Colonic mucosa (tissue), 4 donors: ENCODE measurements around the gene S1PR5. TPM values are rescaled to one million over a fixed set of nuclear protein-coding genes. Genes with fewer than 3 reads are reported as not detected.

Experiments used
- DNase-seq: peaks from one replicate; pipeline ENCODE4 v3.0.0-alpha.2; 2020
- H3K27ac ChIP-seq: fragments of 200-600 bp; one replicate; pipeline ENCODE4 v1.8.0; 2021
- H3K27me3 ChIP-seq: fragments of 200-600 bp; one replicate; pipeline ENCODE4 v1.8.0; 2021
- H3K36me3 ChIP-seq: fragments of 200-600 bp; one replicate; pipeline ENCODE4 v1.8.0; 2021
- H3K4me1 ChIP-seq: fragments of 200-600 bp; one replicate; pipeline ENCODE4 v1.8.0; 2021; ENCODE audit warnings: mild to moderate bottlenecking
- H3K4me3 ChIP-seq: fragments of 200-600 bp; one replicate; pipeline ENCODE4 v1.8.0; 2021
- H3K9ac ChIP-seq, 2 donors: one replicate each; pipeline ENCODE4 v1.7.0; 2013; ENCODE audit warnings: control low read depth in 2 of 2, low read depth in 2 of 2, low read length in 2 of 2
- H3K9me3 ChIP-seq: fragments of 200-600 bp; one replicate; pipeline ENCODE4 v1.8.0; 2021
- CTCF ChIP-seq: fragments of 200-600 bp; IDR thresholded peaks from one replicate; pipeline ENCODE4 v1.8.0; 2022; ENCODE audit warnings: antibody characterized with exemption, mild to moderate bottlenecking
- intact Hi-C: fragments of 100-400 bp; cut with DNase I; formaldehyde crosslinking; loops from one replicate; pipeline ENCODE4 v1.14.1; 2022
- total RNA-seq, 2 donors: library from RNA; stranded (reverse); fragmentation: NEBNext Ultra II Directional in 1 of 2; extraction: Animal tissue kit (Norgen Biotek cat#: 25700) in 1 of 2; gene quantifications; one replicate each; pipeline ENCODE4 v1.2.1, GENCODE V29; 2021
- donor health status: healthy.
- donor health status: DM: no; HTN: no; CAD: no.
- donor health status: DM: no; HTN: no; CAD: no.

The S1PR5 gene
- total RNA-seq, 2 donors from 2014 or later, result not detected

DNA sequence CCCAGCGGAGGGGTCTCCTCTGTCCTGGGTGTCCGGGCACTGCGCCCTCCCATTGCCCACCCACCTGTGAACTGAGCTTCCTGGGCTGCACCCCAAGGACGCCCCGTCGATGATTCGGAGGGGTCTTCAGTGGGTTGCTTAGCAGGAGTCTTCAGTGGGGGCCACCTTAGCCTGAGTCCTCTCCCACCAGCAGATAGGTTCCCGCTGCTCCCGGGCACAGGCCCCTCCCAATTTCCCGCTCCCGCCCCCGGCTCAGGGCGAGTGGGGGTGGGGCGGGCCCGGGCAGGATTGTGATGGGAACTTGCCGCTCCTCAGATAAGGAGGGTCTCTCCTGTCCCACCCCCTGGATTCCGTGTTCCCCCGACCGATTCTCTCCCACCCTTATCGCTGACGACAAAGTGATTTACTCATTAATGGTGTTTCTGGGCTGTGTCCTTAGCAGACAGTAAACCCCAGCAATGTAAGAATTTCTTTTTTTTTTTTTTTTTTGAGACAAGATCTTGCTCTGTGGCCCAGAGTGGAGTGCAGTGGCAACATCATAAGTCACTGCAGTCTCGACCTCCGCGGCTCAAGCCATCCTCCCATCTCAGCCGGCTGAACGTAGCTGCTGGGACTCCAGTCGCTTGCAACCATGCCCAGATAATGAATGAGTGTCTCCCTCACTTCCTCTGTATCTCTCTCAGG is 655 bp upstream of the S1PR5 start:
- H3K27me3 ChIP-seq, result peaks cover 72% of the 10 kb centered on the region
- no peak overlapping the region for H3K9ac ChIP-seq
- no peaks in the 10 kb centered on the region for H3K36me3 ChIP-seq
- peak overlapping the region; percentile 11 for H3K4me3 ChIP-seq
- no peaks in the 10 kb centered on the region for H3K9me3 ChIP-seq
- intact Hi-C loops, result no loop called here
- no peak overlapping the region for H3K27ac ChIP-seq
- DNase-seq, result no peak
- TF ChIP-seq CTCF, result no peak
- H3K4me1 ChIP-seq, result no peaks in the 10 kb centered on the region

DNA sequence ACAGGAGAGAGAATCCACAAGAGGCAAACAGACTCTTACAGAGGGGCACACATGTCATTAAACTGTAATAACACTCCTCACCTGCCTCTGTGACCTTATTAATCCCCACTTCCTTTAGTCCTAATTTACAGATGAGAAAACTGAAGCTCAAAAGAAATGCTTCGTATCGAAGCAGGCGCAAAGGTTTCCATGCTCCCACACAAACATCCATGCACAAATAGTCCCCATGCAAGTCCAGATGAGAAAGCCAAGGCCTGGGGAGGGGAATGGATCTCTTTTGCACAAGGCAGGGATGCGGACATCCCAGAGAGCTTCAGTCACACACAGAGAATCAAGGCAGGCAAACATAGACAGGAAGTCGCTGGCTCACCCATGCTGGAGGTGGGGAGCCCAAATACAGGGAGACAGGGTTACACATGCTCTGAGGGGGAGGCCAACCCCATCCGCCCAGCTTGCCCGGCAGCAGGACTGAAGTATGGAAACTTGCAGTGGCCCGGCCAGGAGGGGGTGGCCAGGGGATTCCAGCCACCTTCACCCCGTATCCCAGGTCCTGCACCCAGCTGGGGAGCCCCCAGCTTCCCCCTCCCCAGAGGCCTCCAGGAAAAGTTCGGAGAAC is 468 bp downstream of the S1PR5 start:
- peak overlapping the region; percentile 11 for H3K4me3 ChIP-seq
- intact Hi-C loops, result no loop called here
- TF ChIP-seq CTCF, result no peak

DNA sequence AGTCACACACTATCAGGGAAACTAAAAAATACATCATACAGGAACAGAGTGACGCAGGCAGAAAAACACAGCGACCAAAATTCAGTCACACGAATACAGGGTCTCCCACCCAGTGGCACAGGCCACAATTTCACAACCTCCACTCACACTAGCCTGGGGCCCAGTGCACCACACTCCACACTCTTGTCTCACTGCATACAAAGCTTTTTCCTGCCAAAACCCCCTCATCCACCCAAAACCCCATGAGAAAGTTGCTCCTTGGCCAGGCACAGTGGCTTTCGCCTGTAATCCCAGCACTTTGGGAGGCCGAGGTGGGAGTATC is 1.2 kb downstream of the S1PR5 start:
- TF ChIP-seq CTCF, result no peak
- DNase-seq, result no peak
- Histone ChIP-seq H3K27ac (no peak overlapping the region), H3K4me3 (no peak overlapping the region), H3K36me3 (no peaks in the 10 kb centered on the region), H3K9me3 (no peaks in the 10 kb centered on the region), H3K4me1 (no peaks in the 10 kb centered on the region), H3K27me3 (peaks cover 74% of the 10 kb centered on the region), H3K9ac (no peak overlapping the region)
- intact Hi-C loops, result no loop called here

More for the DNA sequence above, 468 bp downstream of the S1PR5 start:
- no peak overlapping the region for H3K27ac ChIP-seq
- H3K9ac ChIP-seq, result peak overlapping the region in 1 of 2 donors; percentile 26
- H3K9me3 ChIP-seq, result no peaks in the 10 kb centered on the region
- no peaks in the 10 kb centered on the region for H3K36me3 ChIP-seq
- peaks cover 74% of the 10 kb centered on the region for H3K27me3 ChIP-seq
- no peak for DNase-seq
- H3K4me1 ChIP-seq, result no peaks in the 10 kb centered on the region

GRCh38 chr19:10514211-10515145 is 2.8 kb downstream of the S1PR5 start:
- no peak for DNase-seq
- no peaks in the 10 kb centered on the region for H3K9me3 ChIP-seq
- H3K4me1 ChIP-seq, result peaks cover 2% of the 10 kb centered on the region
- no peak overlapping the region for H3K27ac ChIP-seq
- TF ChIP-seq CTCF, result no peak
- no peak overlapping the region for H3K4me3 ChIP-seq
- intact Hi-C loops, result no loop called here
- peaks cover 70% of the 10 kb centered on the region for H3K27me3 ChIP-seq
- no peaks in the 10 kb centered on the region for H3K36me3 ChIP-seq
- H3K9ac ChIP-seq, result no peak overlapping the region

DNA sequence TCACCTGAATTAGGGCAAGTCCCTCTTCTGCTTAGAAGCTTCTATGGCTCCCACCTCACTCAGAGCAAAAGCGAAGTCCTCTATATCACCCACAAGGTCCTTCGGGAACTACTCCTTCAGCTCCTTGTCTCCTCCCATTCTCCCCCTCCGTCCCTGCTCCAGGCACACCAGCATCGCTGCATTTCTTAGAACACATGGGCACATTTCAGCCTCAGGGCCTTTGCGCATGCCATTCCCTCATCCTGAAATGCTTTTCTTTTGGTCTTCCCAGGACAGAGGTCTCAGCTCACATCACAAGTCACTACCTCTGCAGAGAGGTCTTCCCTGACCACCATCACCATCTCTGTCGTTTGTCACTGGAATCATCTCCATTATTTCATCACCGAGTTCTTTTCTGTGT is 4.0 kb downstream of the S1PR5 start:
- Histone ChIP-seq H3K36me3 (no peaks in the 10 kb centered on the region), H3K27me3 (peaks cover 58% of the 10 kb centered on the region), H3K4me3 (no peak overlapping the region), H3K9me3 (no peaks in the 10 kb centered on the region), H3K4me1 (peaks cover 2% of the 10 kb centered on the region), H3K27ac (no peak overlapping the region), H3K9ac (no peak overlapping the region)
- no peak for DNase-seq
- no peak for TF ChIP-seq CTCF
- intact Hi-C loops, result no loop called here
